Astrocyte (in vitro differentiated cells and primary cell): ENCODE data around the gene AVEN. TPM values are rescaled to one million over a fixed set of nuclear protein-coding genes. Genes with fewer than 3 reads are reported as not detected.

Experiments used
- DNase-seq: peaks from one replicate; pipeline ENCODE4 v3.0.0-alpha.2; 2010; ENCODE audit warnings: low read depth
- FAIRE-seq: peaks from 2 replicates; lab custom pipeline; 2011; peaks lifted over from hg19 to GRCh38; lab: Jason Lieb, UNC
- H2AFZ ChIP-seq: 2 replicates; pipeline ENCODE4 v1.6.0; 2012; ENCODE audit warnings: low read depth, low read length, inconsistent platforms
- H3K27ac ChIP-seq: 2 replicates; pipeline ENCODE4 v1.5.1; 2011; ENCODE audit warnings: low read depth, low read length, inconsistent platforms
- H3K27me3 ChIP-seq: 2 replicates; pipeline ENCODE4 v1.6.0; 2011; ENCODE audit warnings: low read length, inconsistent platforms; ENCODE audit not compliant: insufficient read depth
- H3K36me3 ChIP-seq: 2 replicates; pipeline ENCODE4 v1.5.1; 2011; ENCODE audit warnings: low read length, inconsistent platforms; ENCODE audit not compliant: insufficient read depth
- H3K4me1 ChIP-seq: 2 replicates; pipeline ENCODE4 v1.5.1; 2011; ENCODE audit warnings: low read length, inconsistent platforms; ENCODE audit not compliant: insufficient read depth
- H3K4me2 ChIP-seq: 2 replicates; pipeline ENCODE4 v1.6.0; 2012; ENCODE audit warnings: low read length, inconsistent platforms
- H3K4me3 ChIP-seq: 2 replicates; pipeline ENCODE4 v1.5.1; 2011; ENCODE audit warnings: low read depth, mild to moderate bottlenecking, low read length, inconsistent platforms; ENCODE audit not compliant: insufficient read depth
- H3K79me2 ChIP-seq: 2 replicates; pipeline ENCODE4 v1.6.0; 2012; ENCODE audit warnings: mild to moderate bottlenecking, low read length, inconsistent platforms; ENCODE audit not compliant: insufficient read depth
- H3K9ac ChIP-seq: 2 replicates; pipeline ENCODE4 v1.6.0; 2012; ENCODE audit warnings: mild to moderate bottlenecking, low read length, inconsistent platforms
- H3K9me3 ChIP-seq: 2 replicates; pipeline ENCODE4 v1.5.1; 2012; ENCODE audit warnings: low read depth, mild to moderate bottlenecking, low read length, inconsistent platforms; ENCODE audit not compliant: insufficient read depth
- H4K20me1 ChIP-seq: 2 replicates; pipeline ENCODE4 v1.6.0; 2012; ENCODE audit warnings: low read length, inconsistent platforms; ENCODE audit not compliant: insufficient read depth
- H3K27ac Mint-ChIP-seq: one replicate; pipeline ENCODE4 v1.8.0; 2021; ENCODE audit warnings: mild to moderate bottlenecking, mixed read lengths; ENCODE audit not compliant: unreplicated experiment
- H3K27me3 Mint-ChIP-seq: one replicate; pipeline ENCODE4 v1.8.0; 2021; ENCODE audit warnings: low read depth, mixed read lengths; ENCODE audit not compliant: unreplicated experiment
- H3K36me3 Mint-ChIP-seq: one replicate; pipeline ENCODE4 v1.8.0; 2021; ENCODE audit warnings: low read depth, mixed read lengths; ENCODE audit not compliant: unreplicated experiment
- H3K4me1 Mint-ChIP-seq: one replicate; pipeline ENCODE4 v1.8.0; 2021; ENCODE audit warnings: low read depth, mixed read lengths; ENCODE audit not compliant: unreplicated experiment
- H3K4me3 Mint-ChIP-seq: one replicate; pipeline ENCODE4 v1.8.0; 2021; ENCODE audit warnings: mild to moderate bottlenecking, moderate library complexity, mixed read lengths; ENCODE audit not compliant: unreplicated experiment
- H3K9me3 Mint-ChIP-seq: one replicate; pipeline ENCODE4 v1.8.0; 2021; ENCODE audit warnings: mild to moderate bottlenecking, mixed read lengths; ENCODE audit not compliant: unreplicated experiment
- CTCF ChIP-seq: IDR thresholded peaks from 2 replicates; pipeline ENCODE4 v1.5.1; 2011; ENCODE audit warnings: low read depth, mild to moderate bottlenecking, inconsistent platforms, low read length, moderate library complexity; ENCODE audit not compliant: insufficient read depth
- EZH2 ChIP-seq: IDR thresholded peaks from 2 replicates; pipeline ENCODE4 v1.6.1; 2012; ENCODE audit warnings: mild to moderate bottlenecking, low read length, inconsistent platforms; ENCODE audit not compliant: insufficient read depth
- total RNA-seq: library from RNA; stranded (reverse); gene quantifications from 2 replicates; pipeline ENCODE4 v1.2.1, GENCODE V29; 2021

Gene AVEN
- total RNA-seq, 1 donor from 2014 or later = 34.1 TPM

GRCh38 chr15:33910741-33911140 is 128.3 kb downstream of the AVEN start:
- H3K4me1 ChIP-seq = peaks cover 29% of the 10 kb centered on the region
- H4K20me1 ChIP-seq = peaks cover 12% of the 10 kb centered on the region
- no peaks in the 10 kb centered on the region for H3K36me3 Mint-ChIP-seq
- peak overlapping the region; percentile 1 for H3K27ac Mint-ChIP-seq
- H3K4me3 Mint-ChIP-seq = no peak overlapping the region
- H3K4me2 ChIP-seq = peak overlapping the region; percentile 61
- no peaks in the 10 kb centered on the region for H3K27me3 ChIP-seq
- DNase-seq (peak; percentile 64), FAIRE-seq (peak; percentile 72)
- no peak overlapping the region for H2AFZ ChIP-seq
- H3K4me1 Mint-ChIP-seq = peaks cover 42% of the 10 kb centered on the region
- no peaks in the 10 kb centered on the region for H3K9me3 ChIP-seq
- H3K36me3 ChIP-seq = no peaks in the 10 kb centered on the region
- peaks cover 6% of the 10 kb centered on the region for H3K79me2 ChIP-seq
- H3K9ac ChIP-seq = no peak overlapping the region
- no peaks in the 10 kb centered on the region for H3K27me3 Mint-ChIP-seq
- H3K27ac ChIP-seq = peak overlapping the region; percentile 49
- H3K9me3 Mint-ChIP-seq = no peaks in the 10 kb centered on the region
- TF ChIP-seq CTCF (no peak), EZH2 (no peak)
- H3K4me3 ChIP-seq = no peak overlapping the region

- peaks cover 3% of the 10 kb centered on the region for H3K79me2 ChIP-seq
- peaks cover 7% of the 10 kb centered on the region for H4K20me1 ChIP-seq
- H3K9me3 ChIP-seq = no peaks in the 10 kb centered on the region
- no peak overlapping the region for H3K4me3 ChIP-seq
- Mint-ChIP-seq H3K27ac (peak overlapping the region; percentile 28), H3K4me3 (no peak overlapping the region), H3K9me3 (no peaks in the 10 kb centered on the region), H3K27me3 (no peaks in the 10 kb centered on the region), H3K36me3 (no peaks in the 10 kb centered on the region), H3K4me1 (peaks cover 35% of the 10 kb centered on the region)
- H3K4me1 ChIP-seq = peaks cover 29% of the 10 kb centered on the region
- H3K4me2 ChIP-seq = peak overlapping the region; percentile 23
- H3K27me3 ChIP-seq = no peaks in the 10 kb centered on the region
- DNase-seq (peak; percentile 62), FAIRE-seq (no peak)
- no peak overlapping the region for H3K9ac ChIP-seq
- H3K27ac ChIP-seq = no peak overlapping the region
- no peaks in the 10 kb centered on the region for H3K36me3 ChIP-seq
- H2AFZ ChIP-seq = no peak overlapping the region
- TF ChIP-seq CTCF = no peak
- no peak for TF ChIP-seq EZH2
Measured at GRCh38 chr15:33908406-33908805, 130.6 kb downstream of the AVEN start.

- H3K4me2 ChIP-seq = no peak overlapping the region
- H3K4me1 ChIP-seq = peaks cover 29% of the 10 kb centered on the region
- H3K9me3 ChIP-seq = no peaks in the 10 kb centered on the region
- peaks cover 14% of the 10 kb centered on the region for H4K20me1 ChIP-seq
- FAIRE-seq = no peak
- H3K36me3 ChIP-seq = no peaks in the 10 kb centered on the region
- H2AFZ ChIP-seq = no peak overlapping the region
- H3K9ac ChIP-seq = no peak overlapping the region
- H3K79me2 ChIP-seq = peaks cover 3% of the 10 kb centered on the region
- H3K27ac ChIP-seq = no peak overlapping the region
- Mint-ChIP-seq H3K9me3 (no peaks in the 10 kb centered on the region), H3K27me3 (no peaks in the 10 kb centered on the region), H3K4me3 (no peak overlapping the region), H3K36me3 (no peaks in the 10 kb centered on the region), H3K27ac (peak overlapping the region; percentile 12), H3K4me1 (peaks cover 35% of the 10 kb centered on the region)
- no peak for TF ChIP-seq CTCF
- no peak for TF ChIP-seq EZH2
- H3K27me3 ChIP-seq = no peaks in the 10 kb centered on the region
- no peak for DNase-seq
- H3K4me3 ChIP-seq = no peak overlapping the region
Measured at GRCh38 chr15:33907326-33907725, 131.7 kb downstream of the AVEN start.
